SK-N-MC (cell line): ENCODE data around the gene CUX1.
"Not testable (repeated sequence)": the region's sequence is repeated elsewhere in the genome, so short reads cannot be mapped to it uniquely, and the experiment has no call there.

Experiments used
- DNase-seq: peaks from one replicate; pipeline ENCODE4 v3.0.0-alpha.2; 2011; ENCODE audit warnings: low read depth, low spot score
- H3K27ac ChIP-seq: fragments of 200-600 bp; sonication (generic); 2 replicates; pipeline ENCODE4 v1.5.1; 2016; ENCODE audit warnings: mixed run types
- H3K36me3 ChIP-seq: fragments of 200-600 bp; sonication (generic); 2 replicates; pipeline ENCODE4 v1.6.1; 2017; ENCODE audit warnings: antibody characterized with exemption, low read length, mixed read lengths; ENCODE audit not compliant: insufficient read depth
- H3K4me3 ChIP-seq: fragments of 200-600 bp; sonication (generic); 2 replicates; pipeline ENCODE4 v1.5.1; 2016
- H3K9ac ChIP-seq: fragments of 200-600 bp; sonication (generic); 2 replicates; pipeline ENCODE4 v1.8.0; 2017; ENCODE audit warnings: mixed run types, mixed read lengths; ENCODE audit not compliant: insufficient read length
- H3K9me3 ChIP-seq: fragments of 200-600 bp; sonication (generic); 2 replicates; pipeline ENCODE4 v1.6.1; 2017; ENCODE audit warnings: low read depth, mild to moderate bottlenecking, antibody characterized with exemption, low read length, moderate library complexity, mixed read lengths
- EZH2 ChIP-seq: fragments of 200-600 bp; sonication (generic); IDR thresholded peaks from one replicate; pipeline ENCODE4 v1.6.1; 2017; ENCODE audit warnings: antibody characterized with exemption
- FOXP2 ChIP-seq: optimal IDR thresholded peaks from 2 replicates; pipeline ENCODE3; 2011; ENCODE audit warnings: mild to moderate bottlenecking, moderate library complexity; ENCODE audit not compliant: insufficient read depth; ENCODE audit errors: extremely low read length, control extremely low read depth
- POLR2AphosphoS5 ChIP-seq: IDR thresholded peaks from 2 replicates; pipeline ENCODE4 v1.6.1; 2012; ENCODE audit warnings: mild to moderate bottlenecking, low read depth, low read length, borderline replicate concordance

The CUX1 gene

GRCh38 chr7:102008535-102009262 lies 191.3 kb downstream of the CUX1 start:
- DNase-seq = no peak

GRCh38 chr7:102009628-102010027 lies 192.2 kb downstream of the CUX1 start:
- Histone ChIP-seq H3K36me3 (no peaks in the 10 kb centered on the region), H3K27ac (no peak overlapping the region)
- no peak for TF ChIP-seq POLR2AphosphoS5
- no peak for TF ChIP-seq FOXP2
- no peak for TF ChIP-seq EZH2

More at GRCh38 chr7:102008535-102009262, 191.3 kb downstream of the CUX1 start:
- Histone ChIP-seq H3K9me3 (no peaks in the 10 kb centered on the region), H3K9ac (no peak overlapping the region), H3K27ac (no peak overlapping the region), H3K4me3 (no peak overlapping the region), H3K36me3 (no peaks in the 10 kb centered on the region)
- TF ChIP-seq EZH2 (no peak), POLR2AphosphoS5 (no peak), FOXP2 (no peak)

GRCh38 chr7:102012112-102012830 lies 194.8 kb downstream of the CUX1 start:
- H3K36me3 ChIP-seq, H3K9me3 ChIP-seq, DNase-seq, H3K27ac ChIP-seq, H3K4me3 ChIP-seq, H3K9ac ChIP-seq: not testable (repeated sequence)

More at GRCh38 chr7:102009628-102010027, 192.2 kb downstream of the CUX1 start:
- no peak overlapping the region for H3K4me3 ChIP-seq
- DNase-seq = no peak
- H3K9ac ChIP-seq = no peak overlapping the region
- H3K9me3 ChIP-seq = no peaks in the 10 kb centered on the region

- H3K9ac ChIP-seq = no peak overlapping the region
- no peak overlapping the region for H3K4me3 ChIP-seq
- H3K27ac ChIP-seq = no peak overlapping the region
- no peak for DNase-seq
- H3K9me3 ChIP-seq = no peaks in the 10 kb centered on the region
- H3K36me3 ChIP-seq = no peaks in the 10 kb centered on the region
- TF ChIP-seq FOXP2 (no peak), POLR2AphosphoS5 (no peak), EZH2 (no peak)
These were observed 195.6 kb downstream of the CUX1 start for GRCh38 chr7:102012941-102013461.

GRCh38 chr7:102018876-102019275 lies 201.4 kb downstream of the CUX1 start:
- DNase-seq = no peak
- Histone ChIP-seq H3K27ac (no peak overlapping the region), H3K9me3 (no peaks in the 10 kb centered on the region)

GRCh38 chr7:102019461-102019860 lies 202.0 kb downstream of the CUX1 start:
- DNase-seq = no peak
- no peak overlapping the region for H3K9ac ChIP-seq
- H3K9me3 ChIP-seq = no peaks in the 10 kb centered on the region
- H3K4me3 ChIP-seq = no peak overlapping the region
- TF ChIP-seq POLR2AphosphoS5 (no peak), FOXP2 (no peak), EZH2 (no peak)
- H3K27ac ChIP-seq = no peak overlapping the region
- no peaks in the 10 kb centered on the region for H3K36me3 ChIP-seq

More at GRCh38 chr7:102018876-102019275, 201.4 kb downstream of the CUX1 start:
- Histone ChIP-seq H3K4me3 (no peak overlapping the region), H3K9ac (no peak overlapping the region), H3K36me3 (no peaks in the 10 kb centered on the region)
- TF ChIP-seq EZH2 = no peak
- TF ChIP-seq FOXP2 = no peak
- no peak for TF ChIP-seq POLR2AphosphoS5

- Histone ChIP-seq H3K9ac (no peak overlapping the region), H3K27ac (no peak overlapping the region), H3K4me3 (no peak overlapping the region), H3K36me3 (no peaks in the 10 kb centered on the region), H3K9me3 (no peaks in the 10 kb centered on the region)
- no peak for DNase-seq
- TF ChIP-seq EZH2 (no peak), POLR2AphosphoS5 (no peak), FOXP2 (no peak)
These were observed 204.6 kb downstream of the CUX1 start for GRCh38 chr7:102021841-102022618.
